SK-N-SH (cell line): Measurements from ENCODE around the gene PTPRD. TPM values are rescaled to one million over a fixed set of nuclear protein-coding genes. Genes with fewer than 3 reads are reported as not detected.

ENCODE experiments used
- CTCF ChIA-PET: fragments of 300-600, 350-600 bp; formaldehyde crosslinking; extraction: SDS; loops from one replicate; lab custom pipeline; 2021; lab: Yijun Ruan, JAX
- POLR2A ChIA-PET: fragments of 350-600 bp; sonication (Branson Sonifier 250); formaldehyde crosslinking; extraction: SDS; loops from one replicate; lab custom pipeline; 2020; ENCODE audit warnings: antibody characterized with exemption, inconsistent platforms; lab: Yijun Ruan, JAX
- DNase-seq: peaks from one replicate; pipeline ENCODE4 v3.0.0; 2012
- H2AFZ ChIP-seq: fragments of 200-600 bp; sonication (generic); 2 replicates; pipeline ENCODE4 v1.8.1; 2016; ENCODE audit warnings: antibody characterized with exemption, mild to moderate bottlenecking, low read depth
- H3F3A ChIP-seq: fragments of 200-600 bp; sonication (generic); replicated peaks from 2 replicates; pipeline ENCODE3; 2016; ENCODE audit warnings: antibody characterized with exemption, mild to moderate bottlenecking; ENCODE audit not compliant: insufficient read depth
- H3K27ac ChIP-seq, 2 experiments: fragments of 200-500 bp in 1 of 2; fragments of 200-600 bp in 1 of 2; sonication (Bioruptor generic) in 1 of 2; sonication (generic), shearing (Covaris generic) in 1 of 2; 2 replicates each; pipeline versions ENCODE4 v1.5.1 to v1.6.1; 2014 to 2016; ENCODE audit warnings: low read depth in 2 of 2, inconsistent platforms in 1 of 2, low read length in 1 of 2, mild to moderate bottlenecking in 1 of 2, mixed read lengths in 1 of 2
- H3K27me3 ChIP-seq: fragments of 200-600 bp; sonication (generic), shearing (Covaris generic); 2 replicates; pipeline ENCODE4 v1.6.1; 2016; ENCODE audit warnings: mixed run types; ENCODE audit not compliant: insufficient read depth
- H3K36me3 ChIP-seq, 2 experiments: fragments of 200-500 bp in 1 of 2; fragments of 200-600 bp in 1 of 2; sonication (Bioruptor generic) in 1 of 2; sonication (generic) in 1 of 2; replicated peaks in 1 of 2; 2 replicates each; pipeline versions ENCODE3 to v1.5.1; 2014 to 2016; ENCODE audit warnings: low read length in 1 of 2, mild to moderate bottlenecking in 1 of 2; ENCODE audit not compliant: insufficient read depth in 2 of 2, control insufficient read depth in 1 of 2
- H3K4me1 ChIP-seq, 2 experiments: fragments of 200-500 bp in 1 of 2; fragments of 200-600 bp in 1 of 2; sonication (Bioruptor generic) in 1 of 2; sonication (generic), shearing (Covaris generic) in 1 of 2; 2 replicates each; pipeline versions ENCODE4 v1.5.1 to v1.6.1; 2014 to 2016; ENCODE audit warnings: low read depth in 1 of 2, low read length in 1 of 2, mixed run types in 1 of 2; ENCODE audit not compliant: insufficient read depth in 2 of 2, control insufficient read depth in 1 of 2
- H3K4me2 ChIP-seq: fragments of 200-600 bp; sonication (generic), shearing (Covaris generic); 2 replicates; pipeline ENCODE4 v1.6.1; 2017; ENCODE audit warnings: mixed run types
- H3K4me3 ChIP-seq, 2 experiments: fragments of 200-500 bp in 1 of 2; fragments of 200-600 bp in 1 of 2; sonication (Bioruptor generic) in 1 of 2; sonication (generic), shearing (Covaris generic) in 1 of 2; 2 replicates each; pipeline versions ENCODE4 v1.5.1 to v1.8.1; 2014 to 2016; ENCODE audit warnings: low read depth in 2 of 2, inconsistent platforms in 1 of 2, low read length in 1 of 2, mild to moderate bottlenecking in 1 of 2, mixed read lengths in 1 of 2, moderate library complexity in 1 of 2
- H3K79me2 ChIP-seq: fragments of 200-600 bp; sonication (generic); 2 replicates; pipeline ENCODE4 v1.8.1; 2017; ENCODE audit warnings: mild to moderate bottlenecking; ENCODE audit not compliant: insufficient read depth
- H3K9ac ChIP-seq: fragments of 200-600 bp; sonication (generic); 2 replicates; pipeline ENCODE4 v1.6.1; 2017; ENCODE audit warnings: mixed run types
- H3K9me2 ChIP-seq: fragments of 200-600 bp; sonication (generic); 2 replicates; pipeline ENCODE4 v1.6.1; 2017; ENCODE audit warnings: mixed run types
- H3K9me3 ChIP-seq: fragments of 200-600 bp; sonication (generic); 2 replicates; pipeline ENCODE4 v1.6.1; 2017; ENCODE audit warnings: mixed run types, mild to moderate bottlenecking, moderate library complexity
- H4K20me1 ChIP-seq: fragments of 200-600 bp; sonication (generic); 2 replicates; pipeline ENCODE4 v1.6.1; 2017; ENCODE audit warnings: mild to moderate bottlenecking, mixed run types; ENCODE audit not compliant: insufficient read depth
- CTCF ChIP-seq: fragments of 200-600 bp; sonication (generic); IDR thresholded peaks from 2 replicates; pipeline ENCODE4 v1.6.1; 2017; ENCODE audit warnings: antibody characterized with exemption, mild to moderate bottlenecking, moderate library complexity
- ELF1 ChIP-seq: IDR thresholded peaks from 2 replicates; pipeline ENCODE4 v1.4.0; 2012
- EP300 ChIP-seq, 2 experiments: IDR thresholded peaks; 2 replicates each; pipeline versions ENCODE4 v1.4.0 to v1.6.1; 2012; ENCODE audit warnings: borderline replicate concordance in 1 of 2, low read depth in 1 of 2, low read length in 1 of 2
- FOSL2 ChIP-seq: IDR thresholded peaks from 2 replicates; pipeline ENCODE4 v1.4.0; 2012; ENCODE audit warnings: low read depth, mild to moderate bottlenecking, moderate library complexity, borderline replicate concordance
- FOXM1 ChIP-seq: IDR thresholded peaks from 2 replicates; pipeline ENCODE4 v1.4.0; 2012; ENCODE audit warnings: low read depth, mild to moderate bottlenecking
- GATA2 ChIP-seq: sonication (generic); formaldehyde crosslinking; IDR thresholded peaks from 2 replicates; pipeline ENCODE4 v1.5.0; 2020; ENCODE audit warnings: mild to moderate bottlenecking, missing genetic modification reagents
- NFIC ChIP-seq: IDR thresholded peaks from 2 replicates; pipeline ENCODE4 v1.4.0; 2012; ENCODE audit warnings: borderline replicate concordance
- NRF1 ChIP-seq: IDR thresholded peaks from 2 replicates; pipeline ENCODE4 v1.6.1; 2012; ENCODE audit warnings: low read depth, mild to moderate bottlenecking, low read length
- POLR2AphosphoS5 ChIP-seq: IDR thresholded peaks from 2 replicates; pipeline ENCODE4 v1.6.1; 2012; ENCODE audit warnings: low read depth, low read length
- RCOR1 ChIP-seq: fragments of 150-350 bp; IDR thresholded peaks from 2 replicates; pipeline ENCODE4 v1.6.1; 2017; ENCODE audit warnings: antibody characterized with exemption, low read length
- RFX5 ChIP-seq: IDR thresholded peaks from 2 replicates; pipeline ENCODE4 v1.6.1; 2012; ENCODE audit warnings: mild to moderate bottlenecking, improper control_type of control experiment, low read length
- RXRA ChIP-seq: IDR thresholded peaks from 2 replicates; pipeline ENCODE4 v1.4.0; 2012; ENCODE audit warnings: low read depth, mild to moderate bottlenecking, borderline replicate concordance
- TAF1 ChIP-seq: IDR thresholded peaks from 2 replicates; pipeline ENCODE4 v1.6.1; 2012; ENCODE audit warnings: low read depth, mild to moderate bottlenecking, low read length, moderate library complexity, borderline replicate concordance
- TEAD4 ChIP-seq: IDR thresholded peaks from 2 replicates; pipeline ENCODE4 v1.4.0; 2012; ENCODE audit warnings: mild to moderate bottlenecking, borderline replicate concordance; ENCODE audit not compliant: insufficient read depth
- WGBS: methylation state at CpG from one replicate; pipeline ENCODE4 v1.1.6; 2017; ENCODE audit warnings: low lambda C conversion rate; 5-methylcytosine and 5-hydroxymethylcytosine counted together
- polyA plus RNA-seq, 3 experiments: library from polyadenylated mRNA; depleted of rRNA; stranded (reverse); fragments of >200 nt; gene quantifications; 2 replicates each; pipeline ENCODE4 v1.2.3, GENCODE V29; 2012
- TF ChIP-seq, protein P1 (sequence below): IDR thresholded peaks from 2 replicates; pipeline ENCODE4 v1.4.0; 2012; ENCODE audit warnings: low read depth
- TF ChIP-seq, protein P2 (sequence below): IDR thresholded peaks from 2 replicates; pipeline ENCODE4 v1.4.0; 2012; ENCODE audit warnings: low read depth, borderline replicate concordance
- TF ChIP-seq, protein P3 (sequence below): IDR thresholded peaks from 2 replicates; pipeline ENCODE4 v1.4.0; 2012; ENCODE audit warnings: low read depth, borderline replicate concordance

PTPRD gene
- polyA plus RNA-seq, 1 of the 3 experiments (the other 2 are of a cell fraction): 0.15 TPM

- Histone ChIP-seq H3K4me2 (no peak overlapping the region), H3K36me3 (no peaks in the 10 kb centered on the region), H4K20me1 (no peaks in the 10 kb centered on the region), H3K9me2 (no peaks in the 10 kb centered on the region), H3K79me2 (no peaks in the 10 kb centered on the region), H3K9me3 (no peaks in the 10 kb centered on the region), H2AFZ (no peak overlapping the region)
- CTCF ChIA-PET: interaction anchor here (0.9 kb wide), 1 partner anchor 25 kb away, joined by 3 read pairs; no protein-coding TSS in a partner anchor
- 17% methylated on average over 1 of the region's 1 CpG for WGBS
- DNase-seq: no peak
- TF ChIP-seq CTCF (no peak), FOXM1 (no peak), RXRA (no peak), GATA2 (CRISPR knock-in tag) (no peak), TEAD4 (no peak), POLR2AphosphoS5 (no peak), RFX5 (no peak), RCOR1 (no peak), ELF1 (no peak), NRF1 (no peak), EP300 (IDR thresholded peaks at IDR 0.05; ENCODE audit: borderline replicate concordance in 1 of 2, low read depth in 1 of 2, low read length in 1 of 2) (no peak), NFIC (no peak), TAF1 (no peak), FOSL2 (no peak)
- TF ChIP-seq, protein P1, sequence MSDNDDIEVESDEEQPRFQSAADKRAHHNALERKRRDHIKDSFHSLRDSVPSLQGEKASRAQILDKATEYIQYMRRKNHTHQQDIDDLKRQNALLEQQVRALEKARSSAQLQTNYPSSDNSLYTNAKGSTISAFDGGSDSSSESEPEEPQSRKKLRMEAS: no peak
- TF ChIP-seq, protein P2, sequence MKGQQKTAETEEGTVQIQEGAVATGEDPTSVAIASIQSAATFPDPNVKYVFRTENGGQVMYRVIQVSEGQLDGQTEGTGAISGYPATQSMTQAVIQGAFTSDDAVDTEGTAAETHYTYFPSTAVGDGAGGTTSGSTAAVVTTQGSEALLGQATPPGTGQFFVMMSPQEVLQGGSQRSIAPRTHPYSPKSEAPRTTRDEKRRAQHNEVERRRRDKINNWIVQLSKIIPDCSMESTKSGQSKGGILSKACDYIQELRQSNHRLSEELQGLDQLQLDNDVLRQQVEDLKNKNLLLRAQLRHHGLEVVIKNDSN: no peak
- TF ChIP-seq, protein P3, sequence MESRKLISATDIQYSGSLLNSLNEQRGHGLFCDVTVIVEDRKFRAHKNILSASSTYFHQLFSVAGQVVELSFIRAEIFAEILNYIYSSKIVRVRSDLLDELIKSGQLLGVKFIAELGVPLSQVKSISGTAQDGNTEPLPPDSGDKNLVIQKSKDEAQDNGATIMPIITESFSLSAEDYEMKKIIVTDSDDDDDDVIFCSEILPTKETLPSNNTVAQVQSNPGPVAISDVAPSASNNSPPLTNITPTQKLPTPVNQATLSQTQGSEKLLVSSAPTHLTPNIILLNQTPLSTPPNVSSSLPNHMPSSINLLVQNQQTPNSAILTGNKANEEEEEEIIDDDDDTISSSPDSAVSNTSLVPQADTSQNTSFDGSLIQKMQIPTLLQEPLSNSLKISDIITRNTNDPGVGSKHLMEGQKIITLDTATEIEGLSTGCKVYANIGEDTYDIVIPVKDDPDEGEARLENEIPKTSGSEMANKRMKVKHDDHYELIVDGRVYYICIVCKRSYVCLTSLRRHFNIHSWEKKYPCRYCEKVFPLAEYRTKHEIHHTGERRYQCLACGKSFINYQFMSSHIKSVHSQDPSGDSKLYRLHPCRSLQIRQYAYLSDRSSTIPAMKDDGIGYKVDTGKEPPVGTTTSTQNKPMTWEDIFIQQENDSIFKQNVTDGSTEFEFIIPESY: no peak
- TF ChIP-seq, all 33 proteins: peak for 0
- H3K9ac ChIP-seq: no peak overlapping the region
- H3F3A ChIP-seq: no peaks in the 10 kb centered on the region
- POLR2A ChIA-PET: no interaction called here
- no peak overlapping the region for H3K27ac ChIP-seq
- peaks cover 0 to 3% of the 10 kb centered on the region in 2 experiments; a peak in 2 of 4 replicates for H3K4me1 ChIP-seq
- no peaks in the 10 kb centered on the region for H3K27me3 ChIP-seq
- H3K4me3 ChIP-seq: no peak overlapping the region
These were observed 1741.4 kb downstream of the PTPRD start for GRCh38 chr9:8871396-8871795.
